ENCODE measurements around the gene CLDN22.
A peak's percentile ranks its signal among the peaks of the same experiment; 100 is the strongest.

The CLDN22 gene

DNA sequence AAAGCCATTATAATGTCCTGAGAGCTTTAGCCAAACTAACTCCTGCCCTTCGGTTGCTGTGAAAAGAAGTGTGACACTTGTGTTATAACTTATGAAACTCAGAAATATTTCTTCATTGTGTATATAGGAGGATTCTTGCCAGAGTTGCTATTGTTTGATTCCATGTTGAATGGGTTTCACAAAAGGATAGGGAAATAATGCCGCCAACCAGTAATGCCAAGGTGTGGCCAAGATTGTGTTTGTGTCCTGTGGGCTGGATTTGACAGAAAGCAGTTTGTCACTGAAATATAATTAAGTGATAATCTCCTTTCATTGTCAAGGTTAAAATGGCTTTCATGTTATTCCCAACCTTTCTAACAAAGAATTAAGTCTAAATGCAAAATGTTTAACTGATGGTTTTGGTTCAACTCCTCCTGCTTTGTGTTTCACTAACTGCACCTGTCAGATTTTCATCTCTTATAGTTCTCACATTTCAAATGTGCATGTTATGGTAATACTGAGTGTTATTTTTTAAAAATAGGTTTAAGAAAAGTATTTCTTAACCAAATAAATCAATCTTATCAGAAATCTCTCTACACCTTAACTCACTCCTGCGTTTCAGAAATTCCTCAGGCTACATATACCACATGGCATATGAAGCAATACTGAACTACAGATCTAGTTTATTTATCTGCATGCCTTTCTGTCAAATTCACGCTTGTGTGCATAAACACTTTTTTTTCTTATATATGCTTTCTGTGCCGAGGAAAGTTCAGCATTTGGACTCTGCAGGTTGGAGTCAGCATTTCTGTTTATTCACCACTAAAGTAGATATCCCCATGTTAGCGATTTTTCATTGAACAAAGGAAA, at the start of gene CLDN22:
TSS of gene CLDN22 (minus strand) at position 66 of the 849 bp plus-strand sequence. CDS start at position 8, 58 bp downstream.
- no peak for DNase-seq

DNA sequence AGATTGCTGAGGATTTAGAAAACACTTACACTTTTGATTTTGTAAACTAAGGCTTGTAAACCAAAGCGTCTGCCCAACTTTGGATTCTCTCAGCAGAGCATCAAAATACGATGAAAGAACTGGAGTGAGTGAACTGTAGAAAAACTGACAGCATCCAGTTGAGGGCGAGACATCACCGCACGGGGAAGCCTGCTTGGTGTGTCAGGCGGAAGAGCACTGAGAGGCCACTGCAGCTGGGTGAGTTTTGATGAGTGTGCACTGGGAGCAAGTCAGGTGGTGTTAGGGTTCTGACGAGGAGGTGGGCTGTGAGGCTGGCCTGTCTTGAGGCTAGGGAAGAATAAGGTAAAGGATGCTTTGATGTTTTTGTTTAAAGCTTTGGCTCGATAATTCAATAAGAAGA, 49.0 kb upstream of the CLDN22 start:
- no peak for DNase-seq

- DNase-seq, result no peak
Measured at GRCh38 chr4:183366206-183366835, 46.2 kb upstream of the CLDN22 start.

- no peak for DNase-seq
Measured at GRCh38 chr4:183364025-183364424, 43.9 kb upstream of the CLDN22 start.

GRCh38 chr4:183362916-183363542, 43.0 kb upstream of the CLDN22 start:
- no peak for DNase-seq

DNA sequence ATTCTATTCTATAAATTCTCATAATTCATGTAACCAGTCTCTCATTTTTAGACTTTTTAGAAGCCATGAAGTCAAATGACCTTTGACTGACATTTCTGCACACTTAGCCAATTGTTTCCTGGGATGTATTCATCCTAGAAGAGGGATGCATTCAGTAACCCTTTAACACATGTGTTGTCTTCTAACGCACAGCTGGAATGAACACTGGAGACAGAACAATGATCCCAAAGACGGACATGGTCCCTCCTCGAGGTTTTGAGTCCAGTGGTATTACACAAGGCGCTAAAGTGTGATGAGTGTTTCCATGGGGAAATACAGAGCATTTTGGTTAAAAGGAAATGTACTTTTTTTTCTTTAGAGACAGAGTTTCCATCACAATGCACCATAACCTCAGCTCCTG, 42.0 kb upstream of the CLDN22 start:
- no peak for DNase-seq

GRCh38 chr4:183360161-183360919, 40.3 kb upstream of the CLDN22 start:
- no peak for DNase-seq

GRCh38 chr4:183358215-183358755, 38.2 kb upstream of the CLDN22 start:
- DNase-seq, result no peak

DNA sequence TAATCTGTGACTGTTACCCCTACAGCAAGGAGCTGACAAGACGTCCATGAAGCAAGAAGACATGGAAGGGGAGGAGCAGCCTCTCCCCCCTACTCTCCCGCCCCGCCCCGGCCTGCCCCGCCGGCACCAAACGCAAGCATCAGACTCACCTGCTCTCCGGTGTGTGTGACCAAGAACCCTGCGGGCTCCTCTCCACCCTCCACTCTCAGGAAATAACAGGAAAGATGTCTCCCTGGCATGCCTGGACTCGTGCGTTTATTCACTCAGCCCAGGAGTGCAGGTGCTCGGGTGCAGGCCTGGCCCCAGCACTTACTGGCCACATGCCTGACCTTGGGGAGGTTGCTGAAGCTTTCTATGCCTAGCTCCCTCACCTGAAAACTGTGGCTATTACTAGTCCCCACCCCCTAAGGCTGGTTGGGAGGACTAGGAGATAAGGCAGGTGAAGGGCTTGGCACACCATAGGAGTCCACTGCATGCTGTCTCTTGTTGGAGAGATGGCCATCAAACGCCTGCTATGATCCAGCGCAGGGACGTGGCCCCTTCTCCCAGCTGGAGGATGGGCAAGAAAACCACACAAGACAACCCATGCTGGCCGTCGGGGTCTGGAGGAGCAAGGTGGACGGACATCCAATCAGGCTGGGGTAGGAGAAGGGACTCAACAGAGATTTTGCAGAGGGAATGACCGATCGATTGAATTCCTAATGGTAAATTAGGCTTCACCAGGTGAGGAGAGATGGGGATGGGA, 37.0 kb upstream of the CLDN22 start:
- no peak for DNase-seq

DNA sequence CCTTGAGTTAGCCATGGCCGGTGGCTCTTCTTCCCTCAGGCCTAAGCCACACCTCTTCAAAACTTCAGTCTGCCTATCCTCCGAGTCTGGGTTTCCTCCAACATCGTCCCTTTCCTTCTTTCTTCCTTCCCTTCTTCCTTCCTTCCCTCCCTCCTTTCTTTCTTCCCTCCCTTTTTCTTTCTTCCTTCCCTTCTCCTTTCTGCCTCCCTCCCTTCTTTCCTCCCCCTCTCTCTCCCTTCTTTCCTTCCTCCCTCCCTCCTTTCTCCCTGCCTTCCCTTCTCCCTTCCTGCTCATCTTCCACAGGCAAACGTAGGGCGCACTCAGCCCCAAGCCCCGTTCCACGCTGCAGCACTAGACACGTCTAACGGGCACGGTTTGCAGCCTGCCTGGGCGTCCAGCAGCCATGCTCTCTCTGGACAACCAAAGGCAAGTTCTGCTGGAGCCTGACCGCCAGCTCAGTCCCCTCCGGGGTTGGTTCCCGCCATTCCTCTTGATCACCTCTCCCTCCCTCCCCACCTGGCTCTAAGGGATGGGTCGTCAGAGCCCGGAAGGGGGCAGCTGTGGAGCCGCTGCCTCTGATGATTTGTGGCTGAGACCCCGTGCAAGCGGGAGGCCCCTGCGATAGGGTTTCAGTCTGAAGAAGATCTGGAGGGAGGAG, 36.2 kb upstream of the CLDN22 start:
- DNase-seq, result no peak

DNA sequence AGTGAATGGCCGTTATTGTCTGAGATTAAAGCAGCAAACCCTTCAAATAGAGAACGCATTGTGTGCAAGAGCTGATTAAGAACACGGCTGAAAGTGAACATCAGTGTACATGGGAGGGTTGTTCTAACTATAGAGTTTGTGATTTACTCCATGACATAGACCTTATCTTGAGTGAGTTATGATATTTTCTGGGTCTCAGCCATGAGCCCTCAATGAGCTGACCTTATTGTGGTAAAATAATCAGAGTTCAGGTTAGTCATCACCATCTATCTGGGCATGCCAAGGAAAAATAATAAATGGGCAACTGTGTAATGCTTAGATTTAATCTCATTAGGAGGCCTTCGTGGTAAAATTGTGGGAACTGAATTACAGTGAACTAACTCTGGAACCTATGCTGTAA, 35.3 kb upstream of the CLDN22 start:
- DNase-seq, result no peak

DNA sequence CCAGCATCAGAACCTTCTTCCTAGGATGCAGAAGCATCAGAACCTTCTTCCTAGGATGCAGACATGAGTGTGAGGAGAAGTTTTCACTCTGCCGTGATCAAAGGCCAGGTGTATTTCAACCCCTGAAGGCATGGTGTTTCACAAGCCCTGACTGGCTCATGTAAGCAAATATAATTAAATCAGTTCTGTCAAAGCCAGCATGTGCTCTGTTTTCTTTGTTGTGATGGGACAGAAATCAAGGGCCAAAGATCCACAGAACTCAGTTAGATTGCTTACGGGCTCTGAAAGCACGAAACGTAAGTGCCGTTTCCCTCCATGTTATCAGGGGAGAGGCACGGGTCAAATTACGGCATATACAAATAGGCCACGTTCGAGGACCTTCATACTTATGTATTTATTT, 34.1 kb upstream of the CLDN22 start:
- DNase-seq, result no peak

DNA sequence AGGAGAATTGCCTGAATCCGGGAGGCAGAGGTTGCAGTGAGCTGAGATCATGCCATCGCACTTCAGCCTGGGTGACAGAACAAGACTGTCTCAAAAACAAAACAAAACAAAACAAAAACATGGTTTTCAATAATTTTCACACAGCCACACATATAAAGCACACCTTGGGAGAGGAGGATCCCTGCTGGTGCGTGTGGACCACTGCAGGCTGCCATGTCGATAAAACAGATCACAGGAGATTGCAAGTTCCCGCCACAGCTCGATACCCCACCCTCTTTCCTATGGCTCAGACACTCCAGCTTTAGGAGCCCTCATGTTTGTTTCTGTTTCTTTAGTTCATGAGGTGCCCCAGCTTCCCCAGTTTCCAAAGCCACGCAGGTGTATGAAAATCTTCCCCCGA, 33.5 kb upstream of the CLDN22 start:
- no peak for DNase-seq

DNA sequence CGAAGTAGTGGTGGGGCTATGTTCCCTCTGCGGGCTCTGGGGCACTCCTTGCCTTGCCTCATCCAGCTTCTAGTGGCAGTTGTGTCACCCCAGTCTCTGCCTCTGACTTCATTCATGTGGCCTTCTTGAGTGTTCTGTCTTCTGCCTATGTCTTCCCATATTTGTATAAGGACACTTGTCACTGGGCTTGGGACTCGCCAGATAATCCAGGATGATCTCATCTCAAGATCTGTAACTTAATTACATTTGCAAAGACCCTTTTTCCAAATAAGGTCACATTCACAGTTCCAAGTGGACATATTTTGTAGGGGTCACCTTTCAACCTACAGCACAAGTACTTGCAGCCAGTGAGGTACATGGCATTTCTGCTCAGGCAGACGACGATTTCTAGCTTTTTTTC, 32.5 kb upstream of the CLDN22 start:
- no peak for DNase-seq

DNA sequence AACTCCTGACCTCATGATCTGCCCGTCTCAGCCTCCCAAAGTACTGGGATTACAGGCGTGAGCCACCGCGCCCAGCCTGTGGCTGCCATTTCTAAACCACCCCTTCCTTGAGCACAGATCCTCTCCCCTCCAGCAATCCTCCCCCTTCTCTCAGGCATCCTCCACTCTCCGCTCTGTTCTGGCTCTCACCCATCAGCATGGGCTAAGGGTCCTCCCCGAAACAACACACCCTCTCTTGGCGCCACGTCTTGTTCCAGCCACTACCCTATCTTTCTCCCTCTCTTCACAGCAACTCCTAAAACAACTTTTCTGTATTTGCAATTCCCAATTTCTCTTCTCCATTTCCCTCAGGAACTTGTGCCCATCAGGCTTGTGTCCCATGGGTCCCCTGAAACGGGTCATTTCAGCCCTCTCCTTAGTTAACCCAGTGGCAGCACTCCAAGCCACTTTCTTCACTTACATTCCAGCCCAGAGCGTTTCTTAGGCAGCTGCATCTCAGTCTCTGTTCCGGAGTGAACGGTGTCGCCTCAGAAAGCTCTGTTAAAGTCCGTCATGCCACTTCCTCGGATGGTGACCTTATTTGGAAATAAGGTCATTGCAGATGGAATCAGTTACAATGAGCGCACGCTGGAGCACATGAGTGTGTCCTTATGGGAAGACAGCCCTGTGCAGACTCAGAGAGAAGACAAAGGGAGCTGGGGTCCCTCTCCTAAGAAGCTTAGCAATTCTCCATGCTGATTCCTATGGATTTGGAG, 30.4 kb upstream of the CLDN22 start:
- no peak for DNase-seq

DNA sequence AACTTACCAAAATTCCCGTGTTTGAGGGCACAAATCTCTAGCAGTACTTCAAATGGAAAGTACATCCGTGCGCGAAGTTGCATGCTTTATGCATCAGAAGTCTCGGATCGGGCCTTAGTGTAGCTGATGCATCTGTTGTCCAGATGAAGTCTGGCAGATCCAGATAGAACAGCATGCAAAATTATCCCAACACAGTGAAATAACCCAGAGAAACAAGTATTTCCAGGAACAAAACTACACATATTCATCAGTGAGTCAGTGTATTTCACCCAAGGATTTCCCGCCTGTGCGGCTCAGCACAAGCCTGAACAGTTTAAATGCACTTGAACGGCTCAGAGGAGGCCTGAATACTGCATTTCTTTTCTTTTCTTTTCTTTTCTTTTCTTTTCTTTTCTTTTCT, 29.6 kb upstream of the CLDN22 start:
- no peak for DNase-seq

GRCh38 chr4:183348706-183349659, 28.9 kb upstream of the CLDN22 start:
- peak; percentile 8 for DNase-seq

DNA sequence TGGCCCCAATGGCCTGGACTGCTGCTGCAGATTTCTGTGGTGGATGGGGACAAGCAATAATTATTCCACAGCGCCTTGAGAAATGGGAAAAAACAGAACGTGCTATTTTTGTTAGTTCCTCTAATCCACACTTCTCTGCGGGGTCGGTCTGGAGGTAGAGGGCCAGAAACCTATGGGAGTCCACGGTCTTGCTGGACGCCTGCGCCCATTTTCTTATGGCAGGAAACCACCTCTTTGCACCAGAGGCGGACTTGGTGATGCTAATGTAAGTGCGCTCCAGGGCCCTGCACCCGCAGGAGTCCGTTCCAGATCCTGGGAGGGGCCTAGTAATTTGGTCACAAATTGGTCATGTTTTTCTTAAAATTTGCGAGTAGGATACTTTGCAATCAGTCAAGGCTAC, 28.1 kb upstream of the CLDN22 start:
- no peak for DNase-seq

- no peak for DNase-seq
Measured at GRCh38 chr4:183347566-183347965, 27.5 kb upstream of the CLDN22 start.

DNA sequence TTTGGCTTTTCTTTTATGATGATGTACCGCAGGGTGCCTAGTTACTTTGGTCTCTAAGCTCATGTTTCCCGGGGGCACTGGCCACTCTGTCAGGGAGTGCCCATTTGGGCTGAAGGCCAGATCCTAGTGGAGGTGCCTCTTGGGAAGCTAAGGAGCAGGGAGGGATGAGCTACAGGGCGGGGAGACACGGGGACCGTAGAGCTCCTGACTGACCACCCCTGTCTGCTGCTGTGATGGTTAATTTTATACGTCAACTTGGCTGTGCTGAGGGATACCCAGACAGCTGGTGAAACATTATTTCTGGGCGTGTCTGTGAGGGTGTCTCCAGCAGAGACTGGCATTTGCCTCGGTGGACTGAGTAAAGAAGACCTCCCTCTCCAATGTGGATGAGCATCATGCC, 27.1 kb upstream of the CLDN22 start:
- no peak for DNase-seq

All from CD4-positive, alpha-beta T cell treated with Interleukin-10 for 1 hour (primary cell).